Activated T-helper 17 cell treated with anti-CD3 and anti-CD28 coated beads, Interleukin-2, amount 50 U/mL, for 72 hours (primary cell): ENCODE measurements around the gene MIGA2. TPM values are rescaled to one million over a fixed set of nuclear protein-coding genes. Genes with fewer than 3 reads are reported as not detected.
A peak's percentile ranks its signal among the peaks of the same experiment; 100 is the strongest.

ENCODE experiments used
- ATAC-seq: fragments of 150-1000 bp; cut with Tn5 transposase; replicated peaks from 2 replicates; pipeline ENCODE4 v1.10.0; 2021; ENCODE audit warnings: mild to moderate bottlenecking, moderate library complexity
- H3K27ac Mint-ChIP-seq: one replicate; pipeline ENCODE4 v1.8.0; 2022; ENCODE audit warnings: mixed read lengths
- H3K27me3 Mint-ChIP-seq: one replicate; pipeline ENCODE4 v1.8.0; 2022; ENCODE audit warnings: mixed read lengths
- H3K36me3 Mint-ChIP-seq: one replicate; pipeline ENCODE4 v1.8.0; 2022; ENCODE audit warnings: low read depth, mild to moderate bottlenecking, mixed read lengths
- H3K4me1 Mint-ChIP-seq: one replicate; pipeline ENCODE4 v1.8.0; 2022; ENCODE audit warnings: mixed read lengths
- H3K4me3 Mint-ChIP-seq: one replicate; pipeline ENCODE4 v1.8.0; 2022; ENCODE audit warnings: mild to moderate bottlenecking, mixed read lengths
- H3K9me3 Mint-ChIP-seq: one replicate; pipeline ENCODE4 v1.8.0; 2022; ENCODE audit warnings: mixed read lengths
- total RNA-seq, 2 donors: library from RNA; stranded (reverse); gene quantifications; one replicate each; pipeline ENCODE4 v1.2.3, GENCODE V29; 2022

Gene MIGA2
- total RNA-seq, 2 donors from 2014 or later: 23.8 to 35.0 TPM

- peaks cover 8% of the 10 kb centered on the region for H3K4me1 Mint-ChIP-seq
- H3K27ac Mint-ChIP-seq: no peak overlapping the region
- H3K9me3 Mint-ChIP-seq: no peaks in the 10 kb centered on the region
- peaks cover 14% of the 10 kb centered on the region for H3K36me3 Mint-ChIP-seq
- no peak for ATAC-seq
- H3K27me3 Mint-ChIP-seq: no peaks in the 10 kb centered on the region
- H3K4me3 Mint-ChIP-seq: peak overlapping the region; percentile 93
These were observed 1.3 kb downstream of the MIGA2 start for GRCh38 chr9:129037767-129038098.

- Mint-ChIP-seq H3K9me3 (no peaks in the 10 kb centered on the region), H3K27ac (no peak overlapping the region), H3K36me3 (peaks cover 19% of the 10 kb centered on the region), H3K27me3 (no peaks in the 10 kb centered on the region), H3K4me3 (peak overlapping the region; percentile 93), H3K4me1 (peaks cover 8% of the 10 kb centered on the region)
- ATAC-seq: no peak
These were observed 1.9 kb downstream of the MIGA2 start for GRCh38 chr9:129038109-129038852.

- ATAC-seq: no peak
- Mint-ChIP-seq H3K36me3 (peaks cover 32% of the 10 kb centered on the region), H3K27ac (no peak overlapping the region), H3K9me3 (no peaks in the 10 kb centered on the region), H3K27me3 (no peaks in the 10 kb centered on the region), H3K4me1 (peaks cover 8% of the 10 kb centered on the region), H3K4me3 (no peak overlapping the region)
These were observed 3.8 kb downstream of the MIGA2 start for GRCh38 chr9:129040113-129040643.

GRCh38 chr9:129042016-129042415, 5.6 kb downstream of the MIGA2 start:
- no peaks in the 10 kb centered on the region for H3K9me3 Mint-ChIP-seq
- peaks cover 32% of the 10 kb centered on the region for H3K36me3 Mint-ChIP-seq
- H3K27me3 Mint-ChIP-seq: no peaks in the 10 kb centered on the region
- H3K4me3 Mint-ChIP-seq: no peak overlapping the region
- peaks cover 4% of the 10 kb centered on the region for H3K4me1 Mint-ChIP-seq
- no peak for ATAC-seq
- H3K27ac Mint-ChIP-seq: no peak overlapping the region

- no peak overlapping the region for H3K27ac Mint-ChIP-seq
- peaks cover 3% of the 10 kb centered on the region for H3K4me1 Mint-ChIP-seq
- ATAC-seq: no peak
- H3K36me3 Mint-ChIP-seq: peaks cover 68% of the 10 kb centered on the region
- no peak overlapping the region for H3K4me3 Mint-ChIP-seq
- H3K27me3 Mint-ChIP-seq: no peaks in the 10 kb centered on the region
- no peaks in the 10 kb centered on the region for H3K9me3 Mint-ChIP-seq
These were observed 16.2 kb downstream of the MIGA2 start for GRCh38 chr9:129052592-129052991.

GRCh38 chr9:129053020-129053419, 16.6 kb downstream of the MIGA2 start:
- peaks cover 3% of the 10 kb centered on the region for H3K4me1 Mint-ChIP-seq
- no peak overlapping the region for H3K27ac Mint-ChIP-seq
- ATAC-seq: no peak
- H3K4me3 Mint-ChIP-seq: no peak overlapping the region
- peaks cover 68% of the 10 kb centered on the region for H3K36me3 Mint-ChIP-seq
- H3K9me3 Mint-ChIP-seq: no peaks in the 10 kb centered on the region
- no peaks in the 10 kb centered on the region for H3K27me3 Mint-ChIP-seq

- Mint-ChIP-seq H3K4me1 (peaks cover 3% of the 10 kb centered on the region), H3K27me3 (no peaks in the 10 kb centered on the region), H3K9me3 (no peaks in the 10 kb centered on the region), H3K4me3 (no peak overlapping the region), H3K36me3 (peaks cover 57% of the 10 kb centered on the region), H3K27ac (no peak overlapping the region)
- ATAC-seq: no peak
These were observed 17.9 kb downstream of the MIGA2 start for GRCh38 chr9:129054163-129054851.

GRCh38 chr9:129058965-129059795, 22.8 kb downstream of the MIGA2 start:
- Mint-ChIP-seq H3K36me3 (peaks cover 38% of the 10 kb centered on the region), H3K4me1 (peaks cover 3% of the 10 kb centered on the region), H3K27ac (no peak overlapping the region), H3K9me3 (no peaks in the 10 kb centered on the region), H3K27me3 (no peaks in the 10 kb centered on the region), H3K4me3 (no peak overlapping the region)
- no peak for ATAC-seq

- no peak overlapping the region for H3K27ac Mint-ChIP-seq
These were observed 23.7 kb downstream of the MIGA2 start for GRCh38 chr9:129059796-129060785.

GRCh38 chr9:129060991-129061390, 24.6 kb downstream of the MIGA2 start:
- H3K4me1 Mint-ChIP-seq: no peaks in the 10 kb centered on the region
- H3K36me3 Mint-ChIP-seq: peaks cover 46% of the 10 kb centered on the region
- H3K9me3 Mint-ChIP-seq: no peaks in the 10 kb centered on the region
- ATAC-seq: no peak
- H3K27me3 Mint-ChIP-seq: no peaks in the 10 kb centered on the region
- no peak overlapping the region for H3K27ac Mint-ChIP-seq
- no peak overlapping the region for H3K4me3 Mint-ChIP-seq

More at GRCh38 chr9:129059796-129060785, 23.7 kb downstream of the MIGA2 start:
- Mint-ChIP-seq H3K9me3 (no peaks in the 10 kb centered on the region), H3K4me3 (no peak overlapping the region), H3K27me3 (no peaks in the 10 kb centered on the region), H3K4me1 (no peaks in the 10 kb centered on the region), H3K36me3 (peaks cover 38% of the 10 kb centered on the region)
- ATAC-seq: no peak

- Mint-ChIP-seq H3K27ac (no peak overlapping the region), H3K36me3 (peaks cover 32% of the 10 kb centered on the region), H3K9me3 (no peaks in the 10 kb centered on the region), H3K27me3 (no peaks in the 10 kb centered on the region), H3K4me1 (no peaks in the 10 kb centered on the region), H3K4me3 (no peak overlapping the region)
- no peak for ATAC-seq
These were observed 26.6 kb downstream of the MIGA2 start for GRCh38 chr9:129063061-129063460.

GRCh38 chr9:129064499-129064908, 28.1 kb downstream of the MIGA2 start:
- Mint-ChIP-seq H3K36me3 (peaks cover 36% of the 10 kb centered on the region), H3K27me3 (no peaks in the 10 kb centered on the region), H3K9me3 (no peaks in the 10 kb centered on the region), H3K27ac (no peak overlapping the region), H3K4me1 (peaks cover 3% of the 10 kb centered on the region), H3K4me3 (no peak overlapping the region)
- no peak for ATAC-seq

- H3K27ac Mint-ChIP-seq: peak overlapping the region; percentile 89
- H3K27me3 Mint-ChIP-seq: no peaks in the 10 kb centered on the region
These were observed 31.7 kb downstream of the MIGA2 start for GRCh38 chr9:129068110-129068509.

More at GRCh38 chr9:129068110-129068509, 31.7 kb downstream of the MIGA2 start:
- Mint-ChIP-seq H3K4me3 (peak overlapping the region; percentile 52), H3K9me3 (no peaks in the 10 kb centered on the region), H3K4me1 (peaks cover 3% of the 10 kb centered on the region), H3K36me3 (peaks cover 30% of the 10 kb centered on the region)
- no peak for ATAC-seq
